Activated T-cell treated with anti-CD3 and anti-CD28 coated beads for 48 hours (primary cell): ENCODE measurements around the gene AHRR.

Experiments used
- DNase-seq: peaks from one replicate; pipeline ENCODE4 v3.0.0-alpha.2; 2020; ENCODE audit warnings: low read depth

Gene AHRR

GRCh38 chr5:443239-444151, 122.0 kb downstream of the AHRR start:
- no peak for DNase-seq

- no peak for DNase-seq
These were observed 122.7 kb downstream of the AHRR start for GRCh38 chr5:444226-444625.

- DNase-seq, result no peak
These were observed 124.1 kb downstream of the AHRR start for GRCh38 chr5:445591-445990.

DNA sequence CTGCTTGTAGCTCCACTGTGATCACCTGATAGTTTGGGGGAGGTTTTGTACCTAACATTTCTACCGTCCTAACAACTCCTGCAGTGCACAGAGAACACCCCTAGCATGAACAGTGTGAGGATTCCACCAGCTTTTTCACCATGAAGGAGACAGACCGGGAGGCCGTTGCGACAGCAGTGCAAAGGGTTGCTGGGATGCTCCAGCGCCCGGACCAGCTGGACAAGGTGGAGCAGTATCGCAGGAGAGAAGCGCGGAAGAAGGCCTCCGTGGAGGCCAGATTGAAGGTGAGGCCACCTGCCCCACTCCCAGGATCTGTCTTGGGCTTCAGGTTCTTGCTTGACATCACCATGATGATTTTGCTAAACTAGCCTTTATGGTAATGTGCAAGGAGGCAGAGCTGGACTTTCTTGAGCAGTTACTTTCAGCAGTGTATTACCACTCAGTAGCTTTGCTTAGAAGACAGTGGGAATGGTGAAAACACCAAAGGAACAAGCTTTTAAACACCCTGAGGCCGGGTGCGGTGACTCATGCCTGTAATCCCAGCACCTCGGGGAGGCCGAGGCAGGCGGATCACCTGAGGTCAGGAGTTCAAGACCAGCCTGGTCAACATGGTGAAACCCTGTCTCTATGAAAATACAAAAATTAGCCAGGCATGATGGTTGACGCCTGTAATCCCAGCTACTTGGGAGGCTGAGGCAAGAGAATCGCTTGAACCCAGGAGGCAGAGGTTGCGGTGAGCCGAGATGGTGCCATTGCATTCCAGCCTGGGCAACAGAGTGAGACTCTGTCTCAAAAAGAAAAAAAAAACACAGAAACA, 124.8 kb downstream of the AHRR start:
- no peak for DNase-seq

DNA sequence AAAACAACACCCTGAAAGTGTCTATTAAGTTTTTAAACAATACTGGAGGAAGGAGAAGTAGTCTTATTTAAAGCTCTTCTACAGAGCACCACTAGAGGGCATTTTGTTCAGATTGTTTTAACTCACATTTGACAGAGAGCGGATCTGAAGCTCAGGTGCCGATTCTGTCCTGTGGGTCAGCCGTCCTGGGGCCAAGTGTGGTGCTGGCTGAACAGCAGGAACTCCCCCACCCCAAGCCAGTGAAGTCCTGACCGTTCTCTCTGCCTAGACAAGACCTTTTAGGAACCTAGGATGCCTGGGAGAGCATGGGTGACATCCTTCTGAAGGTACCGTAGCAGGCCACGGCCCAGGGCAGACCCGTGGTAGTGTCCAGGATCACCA, 125.4 kb downstream of the AHRR start:
- DNase-seq, result no peak

- DNase-seq, result no peak
These were observed 126.0 kb downstream of the AHRR start for GRCh38 chr5:447501-447900.

DNA sequence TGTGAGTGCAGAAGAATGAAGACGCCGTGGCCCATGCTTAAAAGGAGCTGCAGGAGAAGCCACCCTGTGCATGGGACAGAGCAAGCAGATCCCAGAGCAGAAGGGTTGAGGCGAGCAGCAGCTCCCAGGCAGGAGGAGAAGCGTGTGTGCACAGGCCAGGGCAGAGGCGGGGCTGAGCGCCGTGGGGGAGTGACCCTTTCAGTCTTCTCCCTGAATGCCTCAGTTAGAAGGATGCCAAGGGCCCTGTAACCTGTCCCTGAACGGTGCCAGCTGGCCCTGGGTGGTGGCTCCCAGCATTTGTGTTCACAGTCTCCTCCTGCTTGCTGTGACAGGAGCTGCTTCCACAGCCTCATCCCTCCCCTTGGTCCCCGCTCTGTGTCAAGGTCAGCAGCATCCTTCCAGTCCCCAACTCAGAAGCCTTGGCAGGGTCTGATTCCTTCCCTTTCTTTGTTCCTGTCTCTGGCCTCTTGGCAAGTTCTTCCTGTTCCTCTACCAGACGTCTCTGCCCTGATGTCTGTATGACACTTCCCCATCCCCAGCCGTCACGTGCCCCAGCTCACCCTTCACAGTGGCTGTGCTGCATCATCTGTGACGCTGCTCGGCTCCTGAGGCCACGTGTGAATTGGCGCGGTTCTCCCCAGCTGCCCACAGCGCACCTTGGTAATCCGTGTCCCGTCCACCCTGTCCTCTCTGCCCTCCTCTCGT, 126.7 kb downstream of the AHRR start:
- no peak for DNase-seq

DNA sequence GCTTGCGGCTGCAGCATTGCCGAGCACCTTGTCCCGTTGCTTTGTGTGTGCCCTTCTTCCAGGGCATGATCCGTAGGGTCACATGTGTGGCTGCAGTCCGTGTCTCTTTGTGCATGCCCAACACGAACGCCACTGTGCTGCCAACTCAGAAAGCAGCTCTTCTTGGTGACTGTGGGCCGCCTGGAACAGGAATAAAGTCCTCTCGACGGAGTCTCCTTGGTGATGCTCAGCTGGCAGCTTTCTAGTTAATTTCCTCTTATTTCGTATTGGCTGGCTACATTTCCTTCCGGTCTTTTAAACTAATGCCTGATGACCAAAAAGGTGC, 127.2 kb downstream of the AHRR start:
- DNase-seq, result no peak

GRCh38 chr5:449151-449550, 127.6 kb downstream of the AHRR start:
- DNase-seq, result no peak

DNA sequence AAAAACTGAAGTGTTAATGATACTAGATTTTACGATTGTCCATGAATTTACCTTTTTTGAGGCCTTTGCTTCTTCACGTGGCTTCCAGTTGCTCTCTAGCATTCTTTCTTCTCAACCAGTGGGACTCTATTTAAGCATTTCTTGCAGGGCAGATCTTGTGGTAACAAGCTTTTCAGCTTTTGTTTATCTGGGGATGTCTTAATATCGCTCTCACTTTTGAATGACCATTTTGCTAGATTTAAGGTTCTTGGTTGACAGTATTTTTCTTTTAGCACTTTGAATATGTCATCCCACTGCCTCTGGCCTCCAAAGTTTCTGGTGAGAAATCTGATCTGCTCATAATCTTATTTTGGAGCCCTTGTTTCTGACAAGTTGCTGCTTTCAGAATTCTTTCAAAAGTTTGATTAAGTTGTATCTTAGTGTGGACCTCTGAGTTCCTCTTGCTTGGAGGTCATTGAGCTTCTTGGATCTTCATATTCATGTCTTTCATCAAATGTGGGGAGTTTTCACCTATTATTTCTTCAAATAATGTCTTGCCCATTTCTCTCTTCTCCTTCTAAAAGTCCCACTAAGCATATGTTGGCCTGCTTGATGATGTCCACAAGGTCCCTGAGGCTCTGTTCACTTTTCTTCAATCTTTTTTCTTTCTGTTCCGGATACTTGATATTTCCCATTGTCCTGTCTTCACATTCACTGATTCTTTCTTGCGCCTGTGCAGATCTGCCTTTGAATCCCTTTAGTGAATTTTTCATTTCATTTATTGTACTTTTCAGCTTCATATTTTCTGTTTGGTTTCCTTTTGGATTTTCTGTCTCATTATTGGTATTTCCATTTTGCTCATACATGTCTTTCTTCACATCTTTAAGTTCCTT, 130.3 kb downstream of the AHRR start:
- DNase-seq, result no peak

GRCh38 chr5:452978-453710, 131.6 kb downstream of the AHRR start:
- no peak for DNase-seq

- DNase-seq, result no peak
These were observed 132.4 kb downstream of the AHRR start for GRCh38 chr5:453725-454481.

DNA sequence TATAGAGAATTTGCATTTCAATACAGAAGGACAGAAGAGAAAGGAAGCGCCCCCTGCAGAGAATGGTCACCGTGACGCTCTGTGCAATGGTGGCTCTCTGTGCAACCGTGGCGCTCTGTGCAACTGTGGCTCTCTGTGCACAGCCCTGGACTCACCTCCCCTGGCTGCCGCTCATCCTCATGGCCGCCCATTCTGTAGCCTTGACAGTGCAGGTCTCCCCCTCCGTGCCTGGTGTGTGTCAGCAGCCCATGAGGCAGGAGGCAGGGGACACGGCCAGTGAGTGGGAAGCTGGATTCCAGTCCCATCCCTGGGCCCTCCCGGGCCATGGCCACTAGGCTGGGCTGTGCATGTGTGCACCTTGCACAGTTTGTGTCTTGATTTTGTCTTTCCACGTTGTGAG, 133.4 kb downstream of the AHRR start:
- DNase-seq, result no peak

DNA sequence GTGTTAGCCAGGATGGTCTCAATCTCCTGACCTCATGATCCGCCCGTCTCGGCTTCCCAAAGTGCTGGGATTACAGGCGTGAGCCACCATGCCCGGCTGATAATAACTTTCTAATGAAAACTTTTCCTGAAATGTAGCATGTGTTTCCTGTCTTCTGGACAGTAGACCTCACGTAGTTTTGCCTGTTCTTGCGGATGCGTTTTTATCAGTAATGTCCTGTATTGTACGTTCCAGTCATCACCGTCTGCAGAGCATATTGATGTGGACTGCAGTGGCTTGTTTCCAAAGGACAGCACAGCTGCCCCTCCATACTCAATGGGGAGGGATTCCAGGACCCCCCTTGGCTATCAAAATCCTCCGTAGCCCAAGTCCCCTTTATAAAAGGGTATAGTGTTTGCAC, 134.3 kb downstream of the AHRR start:
- no peak for DNase-seq

GRCh38 chr5:456351-457194, 135.1 kb downstream of the AHRR start:
- no peak for DNase-seq

DNA sequence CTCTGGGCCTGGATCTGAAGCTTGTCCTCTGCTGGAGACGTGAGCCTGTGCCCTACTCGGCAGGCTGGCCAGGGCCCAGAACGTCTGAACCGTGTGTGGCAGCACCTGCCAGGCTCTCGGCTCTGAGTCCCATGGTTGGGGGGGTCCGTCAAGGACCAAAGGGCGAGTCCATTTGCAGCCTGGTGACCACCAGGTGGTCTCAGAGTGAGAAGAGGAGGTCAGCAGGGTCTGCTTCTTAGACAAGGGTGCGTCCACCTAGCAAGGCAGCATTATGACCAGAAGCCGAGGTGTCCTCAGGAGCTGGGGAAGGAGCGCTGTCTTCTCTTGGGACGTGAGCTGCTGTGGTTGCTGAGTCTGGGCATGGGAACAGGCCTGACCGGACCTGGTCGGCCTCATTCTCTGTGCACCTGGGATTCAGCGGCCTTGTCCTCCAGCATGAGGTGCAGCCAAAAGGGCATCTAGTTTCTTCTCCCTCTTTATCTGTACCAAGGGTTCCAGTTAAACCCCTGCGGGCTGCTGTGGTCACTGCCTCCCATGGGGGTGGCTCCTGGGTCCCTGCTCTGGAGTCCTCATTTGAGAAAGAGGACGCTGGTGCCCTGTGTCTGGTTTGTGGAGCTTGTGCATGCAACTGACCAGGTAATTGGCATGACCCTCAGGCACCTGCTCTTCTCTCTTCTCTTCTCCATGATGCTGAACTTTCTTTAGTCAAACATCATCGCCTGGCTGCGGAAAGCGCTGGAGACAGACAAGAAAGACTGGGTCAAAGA, 135.9 kb downstream of the AHRR start:
- DNase-seq, result no peak

DNA sequence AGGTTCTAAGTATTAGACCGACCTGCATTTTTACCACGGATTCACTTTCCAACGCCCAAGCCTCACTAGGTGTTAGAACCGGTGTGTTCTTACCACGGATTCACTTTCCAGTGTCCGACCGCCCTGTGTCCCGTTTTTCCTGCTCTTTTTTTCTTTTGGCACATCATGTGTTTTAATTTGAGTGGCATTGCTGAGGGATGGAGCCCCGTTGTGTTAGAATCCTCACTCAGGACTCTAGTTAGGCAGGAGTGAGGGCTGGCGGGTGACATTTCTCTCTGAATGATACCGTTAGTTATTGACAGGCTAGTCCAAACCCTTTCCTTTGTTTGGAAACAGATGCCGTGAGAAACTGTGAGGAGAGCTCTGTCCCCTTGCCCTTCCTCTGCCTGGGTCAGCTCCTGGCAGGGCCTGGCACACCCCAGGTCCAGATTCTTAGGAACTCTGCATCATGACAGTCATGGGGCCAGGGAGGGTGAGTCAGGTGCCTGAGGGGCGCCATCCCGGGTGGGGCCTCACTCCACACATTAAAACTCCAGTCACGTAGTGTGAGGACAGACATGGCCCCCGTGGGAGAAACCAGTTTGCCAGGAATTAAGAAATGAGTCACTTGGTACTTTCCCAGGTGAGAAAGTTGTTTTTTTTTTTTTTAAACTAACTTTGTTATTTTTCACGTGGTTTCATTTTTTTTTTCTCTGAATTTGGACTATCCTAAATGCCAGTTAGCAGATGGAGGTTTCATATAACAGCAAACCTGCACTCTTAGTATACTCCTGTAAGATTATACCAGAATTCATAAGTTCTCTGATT, 137.2 kb downstream of the AHRR start:
- peak; percentile 69 for DNase-seq
